HEK293 (cell line): ENCODE data around the gene PIK3AP1.

ENCODE experiments used
- CTCF ChIA-PET: fragments of 350-600 bp; formaldehyde crosslinking; extraction: SDS; loops from one replicate; lab custom pipeline; 2021; ENCODE audit warnings: antibody characterized with exemption; lab: Yijun Ruan, JAX
- POLR2A ChIA-PET: fragments of 300-600 bp; formaldehyde crosslinking; extraction: SDS; loops from one replicate; lab custom pipeline; 2020; ENCODE audit warnings: antibody characterized with exemption, inconsistent platforms; lab: Yijun Ruan, JAX
- H3K27ac ChIP-seq: fragments of 200-500 bp; sonication (Bioruptor generic); 2 replicates; pipeline ENCODE4 v1.5.1; 2014; ENCODE audit warnings: low read depth, low read length, control low read depth, inconsistent platforms; ENCODE audit errors: extremely low read depth
- H3K36me3 ChIP-seq, 2 experiments: fragments of 200-500 bp in 1 of 2; sonication (Bioruptor generic) in 1 of 2; 1 replicate in 1 of 2; 2 replicates in 1 of 2; pipeline ENCODE4 v1.5.1; 2014 to 2017; ENCODE audit warnings: inconsistent platforms in 2 of 2, low read length in 2 of 2; ENCODE audit not compliant: control insufficient read depth in 2 of 2, insufficient read depth in 1 of 2
- H3K4me1 ChIP-seq: fragments of 200-500 bp; sonication (Bioruptor generic); 2 replicates; pipeline ENCODE4 v1.5.1; 2014; ENCODE audit warnings: mild to moderate bottlenecking, low read length, inconsistent platforms; ENCODE audit not compliant: control insufficient read depth, insufficient read depth
- H3K4me3 ChIP-seq: 2 replicates; pipeline ENCODE4 v1.5.1; 2011; ENCODE audit warnings: low read depth, mild to moderate bottlenecking, control low read depth, low read length, moderate library complexity
- H3K9me3 ChIP-seq: fragments of 200-500 bp; sonication (Bioruptor generic); 2 replicates; pipeline ENCODE4 v1.5.1; 2014; ENCODE audit warnings: low read depth, low read length, inconsistent platforms; ENCODE audit not compliant: control insufficient read depth, insufficient read depth
- GLI4 ChIP-seq: fragments of 450-650 bp; formaldehyde crosslinking; IDR thresholded peaks from 2 replicates; pipeline ENCODE4 v1.5.1; 2016; ENCODE audit warnings: missing biosample characterization, missing genetic modification characterization
- HOXC10 ChIP-seq: sonication (generic); formaldehyde crosslinking; IDR thresholded peaks from 2 replicates; pipeline ENCODE4 v1.8.1; 2023; ENCODE audit warnings: mild to moderate bottlenecking, missing genetic modification reagents
- KLF1 ChIP-seq: fragments of 450-650 bp; formaldehyde crosslinking; IDR thresholded peaks from 2 replicates; pipeline ENCODE4 v1.5.1; 2016; ENCODE audit warnings: missing biosample characterization, missing genetic modification characterization
- OSR2 ChIP-seq: fragments of 450-650 bp; formaldehyde crosslinking; IDR thresholded peaks from 2 replicates; pipeline ENCODE4 v1.5.1; 2016; ENCODE audit warnings: missing biosample characterization, missing genetic modification characterization
- PRDM2 ChIP-seq: fragments of 450-650 bp; formaldehyde crosslinking; IDR thresholded peaks from 2 replicates; pipeline ENCODE4 v1.5.1; 2016; ENCODE audit warnings: missing biosample characterization, missing genetic modification characterization, borderline replicate concordance
- SETDB1 ChIP-seq: IDR thresholded peaks from one replicate; pipeline ENCODE4 v1.6.1; 2017; ENCODE audit warnings: mild to moderate bottlenecking, low read length, moderate library complexity, mixed read lengths; ENCODE audit not compliant: insufficient read length
- TCF7L2 ChIP-seq: IDR thresholded peaks from 2 replicates; pipeline ENCODE4 v1.6.1; 2011; ENCODE audit warnings: low read depth, mild to moderate bottlenecking, inconsistent platforms, low read length, moderate library complexity, borderline replicate concordance
- ZBTB7A ChIP-seq: fragments of 450-650 bp; formaldehyde crosslinking; IDR thresholded peaks from 2 replicates; pipeline ENCODE4 v1.5.1; 2016; ENCODE audit warnings: low read depth, missing biosample characterization, missing genetic modification characterization
- ZEB2 ChIP-seq: fragments of 450-650 bp; formaldehyde crosslinking; IDR thresholded peaks from 2 replicates; pipeline ENCODE4 v1.5.1; 2016; ENCODE audit warnings: missing biosample characterization, missing genetic modification characterization
- ZNF10 ChIP-seq: fragments of 450-650 bp; formaldehyde crosslinking; IDR thresholded peaks from 2 replicates; pipeline ENCODE4 v1.5.1; 2017; ENCODE audit warnings: missing biosample characterization, missing genetic modification characterization
- ZNF121 ChIP-seq: fragments of 450-650 bp; formaldehyde crosslinking; IDR thresholded peaks from 2 replicates; pipeline ENCODE4 v1.5.1; 2016; ENCODE audit warnings: missing biosample characterization, missing genetic modification characterization
- ZNF132 ChIP-seq: fragments of 450-650 bp; formaldehyde crosslinking; IDR thresholded peaks from 2 replicates; pipeline ENCODE4 v1.5.1; 2017; ENCODE audit warnings: missing biosample characterization, missing genetic modification characterization, borderline replicate concordance
- ZNF174 ChIP-seq: fragments of 450-650 bp; formaldehyde crosslinking; IDR thresholded peaks from 2 replicates; pipeline ENCODE4 v1.5.0; 2017; ENCODE audit warnings: missing biosample characterization, mild to moderate bottlenecking, missing genetic modification characterization
- ZNF2 ChIP-seq: fragments of 450-650 bp; formaldehyde crosslinking; IDR thresholded peaks from 2 replicates; pipeline ENCODE4 v1.5.1; 2016; ENCODE audit warnings: missing biosample characterization, missing genetic modification characterization
- ZNF280D ChIP-seq: fragments of 450-650 bp; formaldehyde crosslinking; IDR thresholded peaks from 2 replicates; pipeline ENCODE4 v1.5.1; 2016; ENCODE audit warnings: missing biosample characterization, missing genetic modification characterization
- ZNF302 ChIP-seq: fragments of 450-650 bp; formaldehyde crosslinking; IDR thresholded peaks from 2 replicates; pipeline ENCODE4 v1.5.1; 2016; ENCODE audit warnings: missing biosample characterization, missing genetic modification characterization, low read depth
- ZNF394 ChIP-seq: fragments of 450-650 bp; formaldehyde crosslinking; IDR thresholded peaks from 2 replicates; pipeline ENCODE4 v1.5.1; 2016; ENCODE audit warnings: missing biosample characterization, missing genetic modification characterization, mild to moderate bottlenecking, moderate library complexity, borderline replicate concordance
- ZNF449 ChIP-seq: fragments of 450-650 bp; formaldehyde crosslinking; IDR thresholded peaks from 2 replicates; pipeline ENCODE4 v1.5.1; 2017; ENCODE audit warnings: missing biosample characterization, mild to moderate bottlenecking, missing genetic modification characterization, moderate library complexity
- ZNF501 ChIP-seq: fragments of 450-650 bp; formaldehyde crosslinking; IDR thresholded peaks from 2 replicates; pipeline ENCODE4 v1.5.1; 2016; ENCODE audit warnings: missing biosample characterization, missing genetic modification characterization
- ZNF548 ChIP-seq: fragments of 450-650 bp; formaldehyde crosslinking; IDR thresholded peaks from 2 replicates; pipeline ENCODE4 v1.5.1; 2016; ENCODE audit warnings: missing biosample characterization, missing genetic modification characterization
- ZNF623 ChIP-seq: fragments of 450-650 bp; formaldehyde crosslinking; IDR thresholded peaks from 2 replicates; pipeline ENCODE4 v1.5.1; 2016; ENCODE audit warnings: missing biosample characterization, missing genetic modification characterization
- ZNF843 ChIP-seq: fragments of 450-650 bp; formaldehyde crosslinking; IDR thresholded peaks from 2 replicates; pipeline ENCODE4 v1.5.1; 2016; ENCODE audit warnings: missing biosample characterization, missing genetic modification characterization
- TF ChIP-seq, protein P1 (sequence below): fragments of 450-650 bp; formaldehyde crosslinking; IDR thresholded peaks from 2 replicates; pipeline ENCODE4 v1.5.1; 2017; ENCODE audit warnings: missing biosample characterization, missing genetic modification characterization

The PIK3AP1 gene

GRCh38 chr10:96690755-96691730 lies 29.3 kb downstream of the PIK3AP1 start:
- Histone ChIP-seq H3K36me3 (no peaks in the 10 kb centered on the region), H3K9me3 (no peaks in the 10 kb centered on the region), H3K4me1 (no peaks in the 10 kb centered on the region), H3K27ac (no peak overlapping the region)
- TF ChIP-seq GLI4 (tag by site-specific recombination) (no peak), ZEB2 (tag by site-specific recombination) (no peak), OSR2 (tag by site-specific recombination) (no peak), ZNF843 (tag by site-specific recombination) (no peak), ZNF394 (no peak), HOXC10 (CRISPR knock-in tag) (no peak), ZNF548 (no peak), ZNF623 (tag by site-specific recombination) (no peak), PRDM2 (tag by site-specific recombination) (no peak), ZNF132 (no peak)
- TF ChIP-seq, all 188 proteins: peak for 0
- ChIA-PET POLR2A (no interaction called here), CTCF (interaction anchor here (0.5 to 1.0 kb wide), 3 partner anchors 15 to 617 kb away, joined by 3 to 5 read pairs (median 3); no protein-coding TSS in a partner anchor)
- no peak overlapping the region for H3K4me3 ChIP-seq

- H3K9me3 ChIP-seq: no peaks in the 10 kb centered on the region
- ChIA-PET POLR2A (no interaction called here), CTCF (no interaction called here)
- no peak overlapping the region for H3K4me3 ChIP-seq
- H3K27ac ChIP-seq: no peak overlapping the region
- no peaks in the 10 kb centered on the region for H3K36me3 ChIP-seq
- no peaks in the 10 kb centered on the region for H3K4me1 ChIP-seq
- no peak for TF ChIP-seq ZNF2
- TF ChIP-seq ZNF280D: no peak
- no peak for TF ChIP-seq ZNF10
- no peak for TF ChIP-seq KLF1 (tag by site-specific recombination)
- TF ChIP-seq SETDB1: no peak
- TF ChIP-seq ZNF302 (tag by site-specific recombination): no peak
- TF ChIP-seq, protein P1, sequence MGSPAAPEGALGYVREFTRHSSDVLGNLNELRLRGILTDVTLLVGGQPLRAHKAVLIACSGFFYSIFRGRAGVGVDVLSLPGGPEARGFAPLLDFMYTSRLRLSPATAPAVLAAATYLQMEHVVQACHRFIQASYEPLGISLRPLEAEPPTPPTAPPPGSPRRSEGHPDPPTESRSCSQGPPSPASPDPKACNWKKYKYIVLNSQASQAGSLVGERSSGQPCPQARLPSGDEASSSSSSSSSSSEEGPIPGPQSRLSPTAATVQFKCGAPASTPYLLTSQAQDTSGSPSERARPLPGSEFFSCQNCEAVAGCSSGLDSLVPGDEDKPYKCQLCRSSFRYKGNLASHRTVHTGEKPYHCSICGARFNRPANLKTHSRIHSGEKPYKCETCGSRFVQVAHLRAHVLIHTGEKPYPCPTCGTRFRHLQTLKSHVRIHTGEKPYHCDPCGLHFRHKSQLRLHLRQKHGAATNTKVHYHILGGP (tag by site-specific recombination): no peak
- TF ChIP-seq ZNF121 (tag by site-specific recombination): no peak
- no peak for TF ChIP-seq ZNF501 (tag by site-specific recombination)
- TF ChIP-seq TCF7L2: no peak
- TF ChIP-seq ZNF174 (tag by site-specific recombination): no peak
- no peak for TF ChIP-seq ZBTB7A (tag by site-specific recombination)
- TF ChIP-seq ZNF449 (tag by site-specific recombination): no peak
These were observed 31.5 kb downstream of the PIK3AP1 start for GRCh38 chr10:96688789-96689188.
